HEK293 (cell line): Measurements from ENCODE around the gene NDUFA3.

ENCODE experiments used
- CTCF ChIA-PET: fragments of 350-600 bp; formaldehyde crosslinking; extraction: SDS; loops from one replicate; lab custom pipeline; 2021; ENCODE audit warnings: antibody characterized with exemption; lab: Yijun Ruan, JAX
- POLR2A ChIA-PET: fragments of 300-600 bp; formaldehyde crosslinking; extraction: SDS; loops from one replicate; lab custom pipeline; 2020; ENCODE audit warnings: antibody characterized with exemption, inconsistent platforms; lab: Yijun Ruan, JAX
- H3K27ac ChIP-seq: fragments of 200-500 bp; sonication (Bioruptor generic); 2 replicates; pipeline ENCODE4 v1.5.1; 2014; ENCODE audit warnings: low read depth, low read length, control low read depth, inconsistent platforms; ENCODE audit errors: extremely low read depth
- H3K36me3 ChIP-seq, 2 experiments: fragments of 200-500 bp in 1 of 2; sonication (Bioruptor generic) in 1 of 2; 1 replicate in 1 of 2; 2 replicates in 1 of 2; pipeline ENCODE4 v1.5.1; 2014 to 2017; ENCODE audit warnings: inconsistent platforms in 2 of 2, low read length in 2 of 2; ENCODE audit not compliant: control insufficient read depth in 2 of 2, insufficient read depth in 1 of 2
- H3K4me1 ChIP-seq: fragments of 200-500 bp; sonication (Bioruptor generic); 2 replicates; pipeline ENCODE4 v1.5.1; 2014; ENCODE audit warnings: mild to moderate bottlenecking, low read length, inconsistent platforms; ENCODE audit not compliant: control insufficient read depth, insufficient read depth
- H3K4me3 ChIP-seq: 2 replicates; pipeline ENCODE4 v1.5.1; 2011; ENCODE audit warnings: low read depth, mild to moderate bottlenecking, control low read depth, low read length, moderate library complexity
- H3K9me3 ChIP-seq: fragments of 200-500 bp; sonication (Bioruptor generic); 2 replicates; pipeline ENCODE4 v1.5.1; 2014; ENCODE audit warnings: low read depth, low read length, inconsistent platforms; ENCODE audit not compliant: control insufficient read depth, insufficient read depth
- GLIS2 ChIP-seq: fragments of 450-650 bp; formaldehyde crosslinking; IDR thresholded peaks from 2 replicates; pipeline ENCODE4 v1.5.1; 2016; ENCODE audit warnings: missing biosample characterization, missing genetic modification characterization
- KLF1 ChIP-seq: fragments of 450-650 bp; formaldehyde crosslinking; IDR thresholded peaks from 2 replicates; pipeline ENCODE4 v1.5.1; 2016; ENCODE audit warnings: missing biosample characterization, missing genetic modification characterization
- MYNN ChIP-seq: fragments of 450-650 bp; formaldehyde crosslinking; IDR thresholded peaks from 2 replicates; pipeline ENCODE4 v1.5.1; 2016; ENCODE audit warnings: missing biosample characterization, missing genetic modification characterization, borderline replicate concordance
- YY1 ChIP-seq: fragments of 450-650 bp; formaldehyde crosslinking; IDR thresholded peaks from 2 replicates; pipeline ENCODE4 v1.5.1; 2018; ENCODE audit warnings: missing biosample characterization, missing genetic modification characterization
- ZFP37 ChIP-seq: fragments of 450-650 bp; formaldehyde crosslinking; IDR thresholded peaks from 2 replicates; pipeline ENCODE4 v1.5.1; 2016; ENCODE audit warnings: missing biosample characterization, missing genetic modification characterization
- ZNF10 ChIP-seq: fragments of 450-650 bp; formaldehyde crosslinking; IDR thresholded peaks from 2 replicates; pipeline ENCODE4 v1.5.1; 2017; ENCODE audit warnings: missing biosample characterization, missing genetic modification characterization
- ZNF175 ChIP-seq: fragments of 450-650 bp; formaldehyde crosslinking; IDR thresholded peaks from 2 replicates; pipeline ENCODE4 v1.5.1; 2016; ENCODE audit warnings: missing biosample characterization, missing genetic modification characterization
- ZNF37A ChIP-seq: fragments of 450-650 bp; IDR thresholded peaks from 2 replicates; pipeline ENCODE4 v1.5.1; 2018; ENCODE audit warnings: missing biosample characterization, missing genetic modification characterization
- TF ChIP-seq, protein P1 (sequence below): fragments of 450-650 bp; formaldehyde crosslinking; IDR thresholded peaks from 2 replicates; pipeline ENCODE4 v1.5.1; 2016; ENCODE audit warnings: missing biosample characterization, missing genetic modification characterization, borderline replicate concordance
- TF ChIP-seq, protein P2 (sequence below): fragments of 450-650 bp; formaldehyde crosslinking; IDR thresholded peaks from 2 replicates; pipeline ENCODE4 v1.5.1; 2016; ENCODE audit warnings: missing biosample characterization, missing genetic modification characterization

The NDUFA3 gene

DNA sequence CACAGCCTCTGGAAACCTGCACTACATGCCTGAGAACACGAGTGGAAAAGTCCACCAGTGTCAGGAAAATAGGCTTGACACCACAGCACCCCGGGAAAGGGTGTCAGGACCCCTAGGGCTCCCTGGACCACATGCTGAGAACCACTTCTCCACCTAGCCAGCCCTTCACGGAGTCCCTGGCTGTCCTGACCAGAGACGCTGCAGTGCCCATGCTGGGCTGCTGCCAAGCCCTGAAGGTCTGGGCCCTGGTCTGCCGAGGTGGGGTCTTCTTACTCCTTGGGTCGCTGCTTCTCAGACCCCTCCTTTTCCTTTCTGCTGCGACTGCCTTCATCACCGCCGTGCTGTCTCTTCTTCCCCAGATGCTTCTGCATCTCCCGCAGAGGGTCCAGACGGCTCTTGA is 53.8 kb downstream of the NDUFA3 start:
- CTCF ChIA-PET = interaction anchor here (0.7 kb wide), 1 partner anchor 42 kb away, joined by 3 read pairs; no protein-coding TSS in a partner anchor

DNA sequence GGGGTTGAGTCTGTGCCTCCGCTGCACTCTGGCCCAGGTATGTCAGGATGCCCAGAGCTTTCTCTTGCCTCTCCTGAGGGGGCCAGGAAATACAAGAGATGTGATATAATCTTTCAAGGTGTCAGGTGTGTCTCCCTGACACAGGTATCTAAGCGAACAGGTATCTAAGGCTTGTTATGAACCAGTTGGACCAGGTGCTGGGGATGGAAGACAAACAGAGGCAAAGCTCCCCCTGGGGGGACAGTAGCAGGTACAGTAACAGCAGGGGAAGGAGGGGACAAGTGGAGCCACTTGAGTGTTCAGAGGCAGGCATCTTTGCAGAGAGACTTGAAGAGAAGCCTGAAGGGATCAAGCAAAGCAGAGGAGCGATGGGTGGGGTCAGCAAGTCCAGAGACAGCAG is 54.3 kb downstream of the NDUFA3 start:
- H3K36me3 ChIP-seq = peaks cover 31 to 59% of the 10 kb centered on the region in 2 experiments
- H3K4me3 ChIP-seq = no peak overlapping the region
- CTCF ChIA-PET = interaction anchor here (0.7 to 0.8 kb wide), 2 partner anchors 8 to 42 kb away, joined by 3 to 5 read pairs; no protein-coding TSS in a partner anchor
- H3K27ac ChIP-seq = no peak overlapping the region
- no peaks in the 10 kb centered on the region for H3K9me3 ChIP-seq
- H3K4me1 ChIP-seq = peaks cover 4% of the 10 kb centered on the region; the same call in 1 of the 2 replicates
- POLR2A ChIA-PET = interaction anchor here (0.6 to 2.7 kb wide), 7 partner anchors 13 to 282 kb away, joined by 3 to 23 read pairs (median 3); partner anchors contain the start of genes CNOT3 and MBOAT7
- TF ChIP-seq, protein P1, sequence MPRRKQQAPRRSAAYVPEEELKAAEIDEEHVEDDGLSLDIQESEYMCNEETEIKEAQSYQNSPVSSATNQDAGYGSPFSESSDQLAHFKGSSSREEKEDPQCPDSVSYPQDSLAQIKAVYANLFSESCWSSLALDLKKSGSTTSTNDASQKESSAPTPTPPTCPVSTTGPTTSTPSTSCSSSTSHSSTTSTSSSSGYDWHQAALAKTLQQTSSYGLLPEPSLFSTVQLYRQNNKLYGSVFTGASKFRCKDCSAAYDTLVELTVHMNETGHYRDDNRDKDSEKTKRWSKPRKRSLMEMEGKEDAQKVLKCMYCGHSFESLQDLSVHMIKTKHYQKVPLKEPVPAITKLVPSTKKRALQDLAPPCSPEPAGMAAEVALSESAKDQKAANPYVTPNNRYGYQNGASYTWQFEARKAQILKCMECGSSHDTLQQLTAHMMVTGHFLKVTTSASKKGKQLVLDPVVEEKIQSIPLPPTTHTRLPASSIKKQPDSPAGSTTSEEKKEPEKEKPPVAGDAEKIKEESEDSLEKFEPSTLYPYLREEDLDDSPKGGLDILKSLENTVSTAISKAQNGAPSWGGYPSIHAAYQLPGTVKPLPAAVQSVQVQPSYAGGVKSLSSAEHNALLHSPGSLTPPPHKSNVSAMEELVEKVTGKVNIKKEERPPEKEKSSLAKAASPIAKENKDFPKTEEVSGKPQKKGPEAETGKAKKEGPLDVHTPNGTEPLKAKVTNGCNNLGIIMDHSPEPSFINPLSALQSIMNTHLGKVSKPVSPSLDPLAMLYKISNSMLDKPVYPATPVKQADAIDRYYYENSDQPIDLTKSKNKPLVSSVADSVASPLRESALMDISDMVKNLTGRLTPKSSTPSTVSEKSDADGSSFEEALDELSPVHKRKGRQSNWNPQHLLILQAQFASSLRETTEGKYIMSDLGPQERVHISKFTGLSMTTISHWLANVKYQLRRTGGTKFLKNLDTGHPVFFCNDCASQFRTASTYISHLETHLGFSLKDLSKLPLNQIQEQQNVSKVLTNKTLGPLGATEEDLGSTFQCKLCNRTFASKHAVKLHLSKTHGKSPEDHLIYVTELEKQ (tag by site-specific recombination) = no peak
- no peak for TF ChIP-seq MYNN (tag by site-specific recombination)
- no peak for TF ChIP-seq YY1 (tag by site-specific recombination)
- no peak for TF ChIP-seq ZNF10
- TF ChIP-seq ZNF175 (tag by site-specific recombination) = no peak
- TF ChIP-seq, protein P2, sequence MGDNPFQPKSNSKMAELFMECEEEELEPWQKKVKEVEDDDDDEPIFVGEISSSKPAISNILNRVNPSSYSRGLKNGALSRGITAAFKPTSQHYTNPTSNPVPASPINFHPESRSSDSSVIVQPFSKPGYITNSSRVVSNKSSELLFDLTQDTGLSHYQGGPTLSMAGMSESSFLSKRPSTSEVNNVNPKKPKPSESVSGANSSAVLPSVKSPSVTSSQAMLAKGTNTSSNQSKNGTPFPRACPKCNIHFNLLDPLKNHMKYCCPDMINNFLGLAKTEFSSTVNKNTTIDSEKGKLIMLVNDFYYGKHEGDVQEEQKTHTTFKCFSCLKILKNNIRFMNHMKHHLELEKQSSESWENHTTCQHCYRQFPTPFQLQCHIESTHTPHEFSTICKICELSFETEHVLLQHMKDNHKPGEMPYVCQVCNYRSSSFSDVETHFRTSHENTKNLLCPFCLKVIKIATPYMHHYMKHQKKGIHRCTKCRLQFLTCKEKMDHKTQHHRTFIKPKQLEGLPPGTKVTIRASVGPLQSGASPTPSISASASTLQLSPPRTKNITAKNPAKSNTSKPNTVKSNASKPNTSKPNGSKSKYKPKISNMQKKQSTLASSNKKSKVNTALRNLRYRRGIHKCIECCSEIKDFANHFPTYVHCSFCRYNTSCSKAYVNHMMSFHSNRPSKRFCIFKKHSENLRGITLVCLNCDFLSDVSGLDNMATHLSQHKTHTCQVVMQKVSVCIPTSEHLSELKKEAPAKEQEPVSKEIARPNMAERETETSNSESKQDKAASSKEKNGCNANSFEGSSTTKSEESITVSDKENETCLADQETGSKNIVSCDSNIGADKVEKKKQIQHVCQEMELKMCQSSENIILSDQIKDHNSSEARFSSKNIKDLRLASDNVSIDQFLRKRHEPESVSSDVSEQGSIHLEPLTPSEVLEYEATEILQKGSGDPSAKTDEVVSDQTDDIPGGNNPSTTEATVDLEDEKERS = no peak
- TF ChIP-seq KLF1 (tag by site-specific recombination) = no peak
- TF ChIP-seq ZFP37 (tag by site-specific recombination) = no peak
- TF ChIP-seq, all 188 proteins: peak for 0

More for the DNA sequence above, 53.8 kb downstream of the NDUFA3 start:
- H3K9me3 ChIP-seq = no peaks in the 10 kb centered on the region
- H3K27ac ChIP-seq = no peak overlapping the region
- TF ChIP-seq GLIS2 (tag by site-specific recombination) = peak; percentile 41; the same call in 1 of the 2 replicates
- no peak for TF ChIP-seq ZNF37A (tag by site-specific recombination)
- POLR2A ChIA-PET = interaction anchor here (0.6 to 2.7 kb wide), 7 partner anchors 13 to 227 kb away, joined by 3 to 23 read pairs (median 3); partner anchors contain the start of genes CNOT3, MBOAT7 and TSEN34
- H3K4me3 ChIP-seq = no peak overlapping the region
- H3K36me3 ChIP-seq = peaks cover 31 to 64% of the 10 kb centered on the region in 2 experiments
- peaks cover 4% of the 10 kb centered on the region; the same call in 1 of the 2 replicates for H3K4me1 ChIP-seq
